ENCODE measurements around the gene HSD17B14. TPM values are rescaled to one million over a fixed set of nuclear protein-coding genes. Genes with fewer than 3 reads are reported as not detected.

Gene HSD17B14
- total and polyA plus RNA-seq, 2 of the 8 experiments (the other 6 are each of a cell fraction or from before 2014, with no cell fraction given), result 8.4 to 25.5 TPM

DNA sequence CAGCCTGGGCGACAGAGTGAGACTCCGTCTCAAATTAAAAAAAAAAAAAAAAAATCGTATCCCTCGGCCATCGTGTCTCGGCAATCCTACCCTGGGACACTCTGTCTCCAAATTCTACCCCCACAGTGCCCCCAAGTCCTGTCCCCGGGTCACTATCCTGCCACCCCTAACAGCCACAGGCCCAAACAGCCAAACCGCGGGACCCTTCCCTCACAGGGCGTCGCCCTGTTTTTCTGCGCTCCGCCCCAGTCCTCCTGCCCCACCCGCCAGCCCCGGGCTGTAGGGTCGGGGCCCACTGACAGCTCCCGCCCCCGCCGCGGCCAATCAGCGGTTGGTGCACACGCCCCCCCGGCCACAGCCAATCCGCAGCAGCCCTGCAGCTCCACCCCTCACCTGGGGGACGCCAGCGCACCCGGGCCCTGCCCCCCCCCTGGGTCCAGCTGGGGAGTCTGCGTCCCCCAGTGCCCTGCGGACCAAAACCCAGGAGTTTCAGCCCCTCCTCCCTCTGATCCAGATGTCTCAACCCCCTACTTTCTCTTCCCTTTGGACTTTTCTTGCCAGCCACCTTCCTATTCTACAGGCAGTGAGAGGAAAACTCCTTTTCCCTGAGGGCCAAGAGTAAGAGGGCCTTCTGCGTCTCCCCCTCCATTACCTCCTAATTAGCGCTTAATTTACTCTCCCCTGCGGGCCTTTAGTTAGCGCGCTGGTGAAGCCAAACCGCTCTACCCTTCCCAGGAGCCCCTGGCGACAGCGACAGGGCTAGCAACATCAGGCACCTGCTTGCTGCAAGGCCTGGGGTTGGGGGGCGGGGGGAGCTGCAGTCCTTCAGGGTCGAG lies 24.0 kb downstream of the HSD17B14 start (continued):
- TF ChIP-seq GABPA (IDR thresholded peaks at IDR 0.05; ENCODE audit: borderline replicate concordance, insufficient read depth, low read length), result peak; percentile 8; the same call in 1 of the 2 replicates
- peak; percentile 49 for TF ChIP-seq ASH2L (IDR thresholded peaks at IDR 0.05; ENCODE audit: low read length)
- peak; percentile 48; the same call in 1 of the 2 replicates for TF ChIP-seq TAF1 (IDR thresholded peaks at IDR 0.05; ENCODE audit: low read depth, low read length)
- peak in 1 of 2 experiments; percentile 94; a peak in 1 of 3 replicates for TF ChIP-seq EP300 (IDR thresholded peaks at IDR 0.05; ENCODE audit: borderline replicate concordance in 1 of 2, low read depth in 2 of 2, low read length in 2 of 2)
- 0 out of 3 replicates have a peak, but pooled peaks of 1 of the 2 experiments have one; percentile 28 for TF ChIP-seq POLR2A (IDR thresholded peaks at IDR 0.05; ENCODE audit: control extremely low read depth in 1 of 2, low read depth in 2 of 2, low read length in 2 of 2)
- TF ChIP-seq POLR2AphosphoS5 (IDR thresholded peaks at IDR 0.05; ENCODE audit: low read depth, low read length), result no peak
- TF ChIP-seq CHD2 (IDR thresholded peaks at IDR 0.05; ENCODE audit: low read length), result peak; percentile 41; the same call in 1 of the 2 replicates
- TF ChIP-seq SP1 (IDR thresholded peaks at IDR 0.05; ENCODE audit: low read depth, low read length), result peak; percentile 46; the same call in 1 of the 2 replicates
- no peak for TF ChIP-seq HDAC6 (IDR thresholded peaks at IDR 0.05; ENCODE audit: low read depth, low read length)
- peak; percentile 47; the same call in 1 of the 2 replicates for TF ChIP-seq TCF12 (IDR thresholded peaks at IDR 0.05; ENCODE audit: low read depth, low read length)
- TF ChIP-seq EGR1 (IDR thresholded peaks at IDR 0.05; ENCODE audit: borderline replicate concordance, low read depth, low read length), result peak; percentile 60
- TF ChIP-seq, protein P1, sequence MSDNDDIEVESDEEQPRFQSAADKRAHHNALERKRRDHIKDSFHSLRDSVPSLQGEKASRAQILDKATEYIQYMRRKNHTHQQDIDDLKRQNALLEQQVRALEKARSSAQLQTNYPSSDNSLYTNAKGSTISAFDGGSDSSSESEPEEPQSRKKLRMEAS (IDR thresholded peaks at IDR 0.05), result peak; percentile 26; the same call in 1 of the 2 replicates
- no peak for TF ChIP-seq GTF2F1 (IDR thresholded peaks at IDR 0.05; ENCODE audit: borderline replicate concordance, low read depth, low read length)
- 0 out of 2 replicates have a peak, but pooled peaks have one; percentile 21 for TF ChIP-seq SP4 (IDR thresholded peaks at IDR 0.05; ENCODE audit: low read length)

Measured in H1 (cell line).